HPDE6-E6E7 (cell line): ENCODE measurements around the gene CCDC201.
"Not testable (repeated sequence)": the region's sequence is repeated elsewhere in the genome, so short reads cannot be mapped to it uniquely, and the experiment has no call there.

Source experiments
- DNase-seq: peaks from one replicate; pipeline ENCODE4 v3.0.0; 2011; ENCODE audit warnings: missing footprints; ENCODE audit errors: extremely low spot score

Gene CCDC201

DNA sequence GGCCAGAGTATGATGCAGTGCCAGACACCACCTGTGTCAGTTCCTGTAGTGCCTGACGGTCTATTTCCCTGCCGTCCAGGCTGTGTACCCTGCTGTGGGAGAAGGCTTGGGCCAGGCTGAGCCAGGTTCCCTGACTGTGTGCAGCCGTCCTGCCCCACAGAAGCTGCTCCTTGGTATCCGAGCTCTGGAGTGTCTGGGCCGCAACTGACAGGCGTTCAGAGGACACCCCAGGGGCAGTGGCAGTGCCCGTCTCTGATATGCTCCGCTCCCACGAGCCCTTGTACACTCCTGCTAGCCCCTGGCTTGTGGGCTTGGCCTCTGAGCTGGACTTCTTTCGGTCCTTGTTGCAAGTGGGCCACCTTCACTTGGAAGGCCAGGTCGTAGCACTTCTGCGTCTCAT, 55.0 kb downstream of the CCDC201 start:
- not testable (repeated sequence) for DNase-seq

DNA sequence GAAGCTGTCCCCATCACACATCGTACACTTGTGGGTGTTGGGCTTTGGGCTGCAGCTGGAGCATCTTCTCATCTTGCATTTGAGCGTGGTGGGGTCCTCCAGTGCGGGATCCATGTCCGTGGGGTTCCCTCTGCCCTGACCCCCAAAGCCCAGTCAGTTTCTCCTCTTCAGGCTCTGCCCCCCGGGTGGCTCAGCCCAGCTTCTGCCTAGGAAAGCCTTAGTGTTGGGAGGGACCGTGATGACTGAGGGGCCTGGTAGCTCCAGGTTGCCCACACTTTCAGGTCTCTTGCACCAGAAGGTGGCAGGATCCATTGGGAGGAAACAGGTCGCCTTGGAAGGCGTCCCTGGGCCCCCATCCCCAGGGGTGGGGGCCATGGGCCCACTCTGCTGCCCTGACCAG, 55.9 kb downstream of the CCDC201 start:
- DNase-seq, result not testable (repeated sequence)

DNA sequence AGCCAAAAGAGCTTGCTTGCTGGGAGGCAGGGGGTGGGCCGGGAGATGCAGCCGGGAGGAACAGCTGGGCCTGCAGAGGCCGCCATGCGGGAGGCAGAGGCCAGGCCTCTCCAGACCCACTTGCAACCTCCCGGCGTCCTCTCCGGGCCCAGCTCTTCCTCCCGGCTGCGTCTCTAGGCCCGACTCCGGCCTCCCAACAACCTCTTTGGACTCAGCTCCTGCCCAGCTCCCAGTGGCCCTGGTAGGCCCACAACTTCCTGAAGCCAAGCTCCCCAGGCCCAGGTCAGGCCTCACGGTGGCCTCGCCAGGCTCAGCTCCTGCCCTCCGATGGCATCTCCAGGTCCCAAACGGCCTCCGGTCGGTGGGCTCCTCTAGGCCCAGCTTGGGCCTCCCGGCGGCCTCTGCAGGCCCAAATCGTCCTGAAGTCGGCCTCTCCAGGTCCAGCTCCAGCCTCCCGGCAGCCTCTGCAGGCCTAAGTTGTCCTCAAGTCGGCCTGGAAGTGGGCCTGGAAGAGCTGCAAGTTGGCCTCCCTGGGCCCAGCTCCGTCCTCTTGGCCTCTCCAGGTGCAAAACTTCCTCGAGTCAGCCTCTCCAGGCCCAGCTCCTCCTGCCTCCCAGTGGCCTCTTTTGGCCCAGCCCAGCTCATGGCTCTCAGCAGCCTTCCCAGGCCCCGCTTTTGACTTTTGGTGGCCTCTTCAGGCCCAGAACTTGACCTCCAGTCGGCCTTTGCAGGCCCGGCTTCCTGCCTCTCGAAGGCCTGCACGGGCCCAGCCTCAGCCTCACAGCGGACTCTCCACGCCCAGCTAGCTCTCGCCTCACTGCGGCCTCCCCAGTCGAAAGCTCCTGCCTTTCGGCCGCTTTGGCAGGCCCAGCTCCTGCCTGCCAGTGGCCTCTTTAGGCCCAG, 58.4 kb downstream of the CCDC201 start:
- DNase-seq, result not testable (repeated sequence)

DNA sequence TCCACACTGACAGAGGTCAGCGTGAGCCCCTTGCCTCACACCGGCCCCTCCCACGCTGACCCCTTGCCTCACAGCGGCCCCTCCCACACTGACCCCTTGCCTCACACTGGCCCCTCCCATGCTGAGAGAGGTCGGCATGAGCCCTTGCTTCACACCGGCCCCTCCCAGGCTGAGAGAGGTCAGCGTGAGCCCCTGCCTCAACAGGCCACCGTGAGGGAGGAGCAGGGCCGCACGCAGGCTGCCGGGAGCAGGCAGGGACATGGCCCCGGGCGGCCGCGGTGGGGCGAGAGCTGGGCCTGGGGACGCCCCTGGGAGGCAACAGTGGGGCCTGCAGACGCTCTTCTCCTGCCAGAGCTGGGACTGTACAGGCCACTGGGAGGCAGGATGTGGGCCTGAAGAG, 59.1 kb downstream of the CCDC201 start:
- not testable (repeated sequence) for DNase-seq

DNA sequence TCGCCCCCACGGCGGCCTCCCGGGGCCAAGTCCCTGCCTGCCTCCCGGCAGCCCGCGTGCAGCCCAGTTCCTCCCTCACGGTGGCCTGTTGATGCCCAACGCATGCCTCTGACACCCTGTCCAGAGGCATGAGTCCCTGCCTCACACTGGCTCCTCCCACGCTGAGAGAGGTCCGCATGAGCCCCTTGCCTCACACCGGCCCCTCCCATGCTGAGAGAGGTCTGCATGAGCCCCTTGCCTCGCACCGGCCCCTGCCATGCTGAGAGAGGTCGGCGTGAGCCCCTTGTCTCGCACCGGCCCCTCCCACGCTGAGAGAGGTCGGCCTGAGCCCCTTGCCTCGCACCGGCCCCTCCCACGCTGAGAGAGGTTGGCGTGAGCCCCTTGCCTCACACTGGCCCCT, 59.9 kb downstream of the CCDC201 start:
- no peak for DNase-seq

DNA sequence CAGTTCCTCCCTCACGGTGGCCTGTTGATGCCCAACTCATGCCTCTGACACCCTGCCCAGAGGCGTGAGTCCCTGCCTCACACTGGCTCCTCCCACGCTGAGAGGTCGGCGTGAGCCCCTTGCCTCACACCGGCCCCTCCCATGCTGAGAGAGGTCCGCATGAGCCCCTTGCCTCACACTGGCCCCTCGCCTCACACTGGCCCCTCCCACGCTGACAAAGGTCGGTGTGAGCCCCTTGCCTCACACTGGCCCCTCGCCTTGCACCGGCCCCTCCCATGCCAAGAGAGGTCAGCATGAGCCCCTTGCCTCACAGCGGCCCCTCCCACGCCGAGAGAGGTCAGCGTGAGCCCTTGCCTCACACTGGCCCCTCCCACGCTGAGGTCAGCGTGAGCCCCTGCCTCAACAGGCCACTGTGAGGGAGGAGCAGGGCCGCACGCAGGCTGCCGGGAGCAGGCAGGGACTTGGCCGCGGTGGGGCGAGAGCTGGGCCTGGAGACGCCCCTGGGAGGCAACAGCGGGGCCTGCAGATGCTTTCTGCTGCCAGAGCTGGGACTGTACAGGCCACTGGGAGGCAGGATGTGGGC, 61.1 kb downstream of the CCDC201 start:
- DNase-seq, result not testable (repeated sequence)

DNA sequence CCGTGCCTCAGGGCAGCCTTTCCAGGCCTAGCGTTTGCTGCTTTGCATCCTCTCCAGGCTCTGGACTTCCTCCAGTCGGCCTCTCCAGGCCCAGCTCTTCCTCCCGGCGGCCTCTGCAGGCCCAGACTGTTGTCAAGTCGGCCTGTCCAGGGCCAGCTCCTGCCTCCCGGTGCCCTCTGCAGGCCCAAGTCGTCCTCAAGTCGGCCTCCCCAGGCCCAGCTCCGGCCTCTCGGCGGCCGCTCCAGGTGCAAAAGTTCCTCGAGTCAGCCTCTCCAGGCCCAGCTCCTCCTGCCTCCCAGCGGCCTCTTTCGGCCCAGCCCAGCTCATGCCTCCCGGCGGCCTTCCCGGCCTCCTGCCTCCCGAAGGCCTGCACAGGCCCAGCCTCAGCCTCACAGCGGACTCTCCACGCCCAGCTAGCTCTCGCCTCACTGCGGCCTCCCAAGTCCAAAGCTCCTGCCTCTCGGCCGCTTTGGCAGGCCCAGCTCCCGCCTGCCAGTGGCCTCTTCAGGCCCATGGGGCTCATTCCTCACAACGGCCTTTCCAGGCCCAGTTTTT, 62.4 kb downstream of the CCDC201 start:
- not testable (repeated sequence) for DNase-seq
